Subcutaneous adipose tissue (tissue), 4 donors: ENCODE data around the gene HSD17B12. TPM values are rescaled to one million over a fixed set of nuclear protein-coding genes. Genes with fewer than 3 reads are reported as not detected.

Experiments
- CTCF ChIP-seq: fragments of 450-650 bp; IDR thresholded peaks from one replicate; pipeline ENCODE4 v1.5.1; 2016; ENCODE audit warnings: low read depth, mild to moderate bottlenecking, control low read depth, antibody characterized with exemption, moderate library complexity
- total RNA-seq, 4 donors: library from RNA; depleted of rRNA; stranded (reverse); fragments of >200 nt; gene quantifications; one replicate each; pipeline ENCODE4 v1.1.0, GENCODE V29; 2016

The HSD17B12 gene
- 10 to 100 TPM; 41.2 to 65.6 (median 57.6) TPM for total RNA-seq

GRCh38 chr11:43680521-43681400 is at the start of gene HSD17B12:
HSD17B12 (plus strand) TSS chr11:43680738; CDS start chr11:43680828, 90 bp downstream.
- TF ChIP-seq CTCF: no peak

- no peak for TF ChIP-seq CTCF
Measured at GRCh38 chr11:43631732-43632131, 48.8 kb upstream of the HSD17B12 start.

GRCh38 chr11:43632181-43632580 is 48.4 kb upstream of the HSD17B12 start:
- TF ChIP-seq CTCF: no peak

- no peak for TF ChIP-seq CTCF
Measured at GRCh38 chr11:43638717-43639116, 41.8 kb upstream of the HSD17B12 start.

GRCh38 chr11:43639224-43639623 is 41.3 kb upstream of the HSD17B12 start:
- no peak for TF ChIP-seq CTCF

- TF ChIP-seq CTCF: no peak
Measured at GRCh38 chr11:43639920-43640319, 40.6 kb upstream of the HSD17B12 start.

- no peak for TF ChIP-seq CTCF
Measured at GRCh38 chr11:43643898-43644620, 36.5 kb upstream of the HSD17B12 start.
